ENCODE data around the gene SUGCT.

DNA sequence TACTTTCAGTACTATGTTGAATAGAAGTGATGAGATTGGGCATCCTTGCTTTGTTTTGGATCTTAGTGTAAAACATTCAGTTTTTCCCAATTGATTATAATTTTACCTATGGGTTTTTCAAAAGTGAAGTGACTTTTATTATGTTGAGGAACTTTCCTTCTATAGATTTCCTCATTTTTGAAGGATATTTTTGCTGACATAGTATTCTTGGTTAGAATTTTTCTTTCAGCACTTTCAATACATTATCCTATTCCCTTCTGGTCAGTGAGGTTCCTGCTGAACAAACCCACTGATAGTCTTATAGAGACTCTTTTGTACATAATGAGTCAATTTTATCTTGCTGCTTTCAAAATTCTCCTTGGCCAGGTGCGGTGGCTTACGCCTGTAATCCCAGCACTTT, 297.2 kb downstream of the SUGCT start:
- TF ChIP-seq, protein P1, sequence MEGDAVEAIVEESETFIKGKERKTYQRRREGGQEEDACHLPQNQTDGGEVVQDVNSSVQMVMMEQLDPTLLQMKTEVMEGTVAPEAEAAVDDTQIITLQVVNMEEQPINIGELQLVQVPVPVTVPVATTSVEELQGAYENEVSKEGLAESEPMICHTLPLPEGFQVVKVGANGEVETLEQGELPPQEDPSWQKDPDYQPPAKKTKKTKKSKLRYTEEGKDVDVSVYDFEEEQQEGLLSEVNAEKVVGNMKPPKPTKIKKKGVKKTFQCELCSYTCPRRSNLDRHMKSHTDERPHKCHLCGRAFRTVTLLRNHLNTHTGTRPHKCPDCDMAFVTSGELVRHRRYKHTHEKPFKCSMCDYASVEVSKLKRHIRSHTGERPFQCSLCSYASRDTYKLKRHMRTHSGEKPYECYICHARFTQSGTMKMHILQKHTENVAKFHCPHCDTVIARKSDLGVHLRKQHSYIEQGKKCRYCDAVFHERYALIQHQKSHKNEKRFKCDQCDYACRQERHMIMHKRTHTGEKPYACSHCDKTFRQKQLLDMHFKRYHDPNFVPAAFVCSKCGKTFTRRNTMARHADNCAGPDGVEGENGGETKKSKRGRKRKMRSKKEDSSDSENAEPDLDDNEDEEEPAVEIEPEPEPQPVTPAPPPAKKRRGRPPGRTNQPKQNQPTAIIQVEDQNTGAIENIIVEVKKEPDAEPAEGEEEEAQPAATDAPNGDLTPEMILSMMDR (IDR thresholded peaks at IDR 0.05), result no peak
- no peak for TF ChIP-seq POLR2A (IDR thresholded peaks at IDR 0.05)
